ENCODE results near the gene AP1B1.

The AP1B1 gene

GRCh38 chr22:29291215-29291614 is 97.2 kb downstream of the AP1B1 start:
- DNase-seq, result no peak

- DNase-seq, result no peak
Measured at GRCh38 chr22:29290061-29290460, 98.3 kb downstream of the AP1B1 start.

- no peak for DNase-seq
Measured at GRCh38 chr22:29288837-29289236, 99.5 kb downstream of the AP1B1 start.

- no peak for DNase-seq
Measured at GRCh38 chr22:29284196-29284595, 104.2 kb downstream of the AP1B1 start.

- no peak for DNase-seq
Measured at GRCh38 chr22:29277927-29278326, 110.4 kb downstream of the AP1B1 start.

Measured in stimulated activated CD4-positive, alpha-beta T cell treated with anti-CD3 and anti-CD28 coated beads, Interleukin-15, amount 100 ng/mL, for 24 hours (primary cell).